ENCODE results near the gene NEGR1. TPM values are rescaled to one million over a fixed set of nuclear protein-coding genes. Genes with fewer than 3 reads are reported as not detected.
A peak's percentile ranks its signal among the peaks of the same experiment; 100 is the strongest.
"Not testable (repeated sequence)": the region's sequence is repeated elsewhere in the genome, so short reads cannot be mapped to it uniquely, and the experiment has no call there.

Gene NEGR1
- total RNA-seq, 6 donors from 2014 or later, result 3.1 to 14.7 (median 8.9) TPM

DNA sequence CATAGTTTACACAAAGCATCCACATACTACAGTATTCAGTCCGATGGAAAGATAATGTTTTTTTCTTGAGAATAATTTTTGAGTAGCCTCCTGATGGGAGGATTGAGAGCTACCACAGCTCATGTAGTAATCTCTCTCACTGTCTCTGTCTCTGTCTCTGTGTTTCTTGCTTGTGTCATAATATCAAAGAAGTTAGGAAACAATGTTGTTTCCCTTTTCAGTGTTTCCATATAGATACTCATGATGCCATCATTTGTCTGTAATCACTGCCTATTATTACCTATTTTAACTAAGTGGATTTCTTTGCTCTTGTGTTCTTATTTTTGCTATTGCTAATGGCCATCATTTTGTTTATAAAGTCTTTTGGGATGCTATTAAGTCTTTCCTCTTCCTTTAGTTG lies 367.7 kb downstream of the NEGR1 start:
- Histone ChIP-seq H3K27me3 (no peaks in the 10 kb centered on the region), H3K4me3 (no peak overlapping the region), H3K9me3 (no peaks in the 10 kb centered on the region), H3K27ac (no peak overlapping the region), H3K36me3 (no peaks in the 10 kb centered on the region), H3K4me1 (no peaks in the 10 kb centered on the region)
- 90 to 91% methylated on average over 1 of the region's 1 CpG for WGBS, 2 donors
- ATAC-seq (ENCODE audit: low FRiP score in 2 of 2), result no peak
- TF ChIP-seq, protein P1, sequence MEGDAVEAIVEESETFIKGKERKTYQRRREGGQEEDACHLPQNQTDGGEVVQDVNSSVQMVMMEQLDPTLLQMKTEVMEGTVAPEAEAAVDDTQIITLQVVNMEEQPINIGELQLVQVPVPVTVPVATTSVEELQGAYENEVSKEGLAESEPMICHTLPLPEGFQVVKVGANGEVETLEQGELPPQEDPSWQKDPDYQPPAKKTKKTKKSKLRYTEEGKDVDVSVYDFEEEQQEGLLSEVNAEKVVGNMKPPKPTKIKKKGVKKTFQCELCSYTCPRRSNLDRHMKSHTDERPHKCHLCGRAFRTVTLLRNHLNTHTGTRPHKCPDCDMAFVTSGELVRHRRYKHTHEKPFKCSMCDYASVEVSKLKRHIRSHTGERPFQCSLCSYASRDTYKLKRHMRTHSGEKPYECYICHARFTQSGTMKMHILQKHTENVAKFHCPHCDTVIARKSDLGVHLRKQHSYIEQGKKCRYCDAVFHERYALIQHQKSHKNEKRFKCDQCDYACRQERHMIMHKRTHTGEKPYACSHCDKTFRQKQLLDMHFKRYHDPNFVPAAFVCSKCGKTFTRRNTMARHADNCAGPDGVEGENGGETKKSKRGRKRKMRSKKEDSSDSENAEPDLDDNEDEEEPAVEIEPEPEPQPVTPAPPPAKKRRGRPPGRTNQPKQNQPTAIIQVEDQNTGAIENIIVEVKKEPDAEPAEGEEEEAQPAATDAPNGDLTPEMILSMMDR (IDR thresholded peaks at IDR 0.05), result no peak
- TF ChIP-seq EP300 (IDR thresholded peaks at IDR 0.05) (no peak), POLR2A (IDR thresholded peaks at IDR 0.05) (no peak)
- DNase-seq, result no peak

DNA sequence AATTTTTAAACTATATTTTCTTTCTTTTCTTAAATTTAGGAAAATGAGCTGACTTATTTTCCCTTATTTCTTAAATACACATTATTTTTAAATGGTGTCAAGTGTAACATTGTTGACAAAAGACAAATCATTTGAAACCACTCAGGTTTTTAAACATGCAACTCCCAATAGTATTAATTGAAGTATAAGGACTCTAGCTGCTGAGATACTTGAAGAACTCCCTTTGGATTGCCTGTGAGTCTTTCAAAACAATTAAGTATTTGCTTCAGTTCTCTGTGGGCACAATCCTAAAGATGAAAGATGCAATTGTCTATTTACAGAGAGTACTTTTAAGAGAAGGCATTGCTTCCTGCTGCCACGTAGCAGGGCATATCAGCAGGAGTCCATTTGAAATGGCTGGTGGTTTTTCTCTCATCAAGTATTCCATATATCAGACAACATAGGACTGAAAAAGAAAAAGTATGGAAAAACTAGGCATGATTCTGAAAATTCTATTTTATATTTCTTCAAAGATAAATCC lies 373.4 kb downstream of the NEGR1 start:
- no peaks in the 10 kb centered on the region for H3K36me3 ChIP-seq
- ATAC-seq (ENCODE audit: low FRiP score in 2 of 2) (no peak), DNase-seq (no peak)
- TF ChIP-seq, protein P1 (IDR thresholded peaks at IDR 0.05), result no peak
- TF ChIP-seq POLR2A (IDR thresholded peaks at IDR 0.05) (no peak), EP300 (IDR thresholded peaks at IDR 0.05) (no peak), POLR2AphosphoS5 (IDR thresholded peaks at IDR 0.05) (no peak)
- no peaks in the 10 kb centered on the region for H3K27me3 ChIP-seq
- H3K9me3 ChIP-seq, result no peaks in the 10 kb centered on the region
- H3K4me1 ChIP-seq, result peaks cover 0 to 3% (median 0%) of the 10 kb centered on the region in 4 donors
- 39 to 42% methylated on average over 1 of the region's 1 CpG for WGBS, 2 donors
- H3K27ac ChIP-seq, result peak overlapping the region in 3 of 4 donors; percentile 3 to 51 (median 33)
- no peak overlapping the region for H3K4me3 ChIP-seq

DNA sequence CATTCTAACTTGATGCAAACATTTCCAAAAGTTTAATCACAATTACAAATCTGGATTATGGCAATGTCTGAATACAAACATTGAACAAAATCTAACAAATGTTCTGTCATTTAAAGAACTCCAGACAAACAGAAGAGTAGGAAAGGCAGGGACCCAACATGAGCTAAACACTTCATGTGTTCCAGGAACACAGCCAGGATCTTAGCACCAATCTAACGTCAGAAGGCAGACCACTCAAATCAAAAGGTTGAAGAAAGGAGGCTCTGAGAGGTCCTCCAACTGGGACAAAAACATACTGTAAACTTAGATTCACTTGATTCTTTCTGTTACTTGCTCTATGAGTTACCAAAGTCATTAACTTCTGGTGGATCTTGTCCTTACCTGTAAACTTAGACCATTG lies 374.0 kb downstream of the NEGR1 start:
- DNase-seq, result peak in 1 of 2 donors; percentile 54
- no peaks in the 10 kb centered on the region for H3K9me3 ChIP-seq
- H3K36me3 ChIP-seq, result no peaks in the 10 kb centered on the region
- H3K4me1 ChIP-seq, result peaks cover 0 to 3% (median 0%) of the 10 kb centered on the region in 4 donors
- no peak overlapping the region for H3K4me3 ChIP-seq
- no peaks in the 10 kb centered on the region for H3K27me3 ChIP-seq
- TF ChIP-seq, protein P1 (IDR thresholded peaks at IDR 0.05), result no peak
- peak in 1 of 4 donors; percentile 83 for TF ChIP-seq EP300 (IDR thresholded peaks at IDR 0.05)
- ATAC-seq (ENCODE audit: low FRiP score in 2 of 2), result peak; percentile 45 to 85
- 44 to 45% methylated on average over 1 of the region's 1 CpG for WGBS, 2 donors
- H3K27ac ChIP-seq, result peak overlapping the region in 2 of 4 donors; percentile 3 to 45

DNA sequence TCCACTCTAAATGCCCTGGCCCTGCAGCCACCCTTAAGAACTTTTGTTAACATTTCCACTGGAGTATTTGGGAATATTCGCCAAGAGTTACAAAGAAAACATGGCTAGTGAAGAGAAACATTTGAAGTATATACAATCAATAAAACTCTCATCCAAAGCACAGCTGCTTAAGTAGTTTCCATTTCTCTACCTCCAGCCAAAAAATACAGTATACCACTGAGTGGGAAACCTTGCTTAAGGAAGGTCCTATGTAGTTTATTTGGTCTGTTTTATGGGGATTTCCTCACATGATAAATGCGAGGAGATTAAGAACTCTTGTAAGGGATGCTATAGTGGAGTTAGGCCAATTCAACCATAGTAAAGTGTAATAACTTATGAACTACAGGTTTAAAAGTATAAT lies 382.5 kb downstream of the NEGR1 start:
- TF ChIP-seq POLR2AphosphoS5 (IDR thresholded peaks at IDR 0.05) (no peak), EP300 (IDR thresholded peaks at IDR 0.05) (no peak), POLR2A (IDR thresholded peaks at IDR 0.05) (no peak)
- TF ChIP-seq, protein P1 (IDR thresholded peaks at IDR 0.05), result no peak

DNA sequence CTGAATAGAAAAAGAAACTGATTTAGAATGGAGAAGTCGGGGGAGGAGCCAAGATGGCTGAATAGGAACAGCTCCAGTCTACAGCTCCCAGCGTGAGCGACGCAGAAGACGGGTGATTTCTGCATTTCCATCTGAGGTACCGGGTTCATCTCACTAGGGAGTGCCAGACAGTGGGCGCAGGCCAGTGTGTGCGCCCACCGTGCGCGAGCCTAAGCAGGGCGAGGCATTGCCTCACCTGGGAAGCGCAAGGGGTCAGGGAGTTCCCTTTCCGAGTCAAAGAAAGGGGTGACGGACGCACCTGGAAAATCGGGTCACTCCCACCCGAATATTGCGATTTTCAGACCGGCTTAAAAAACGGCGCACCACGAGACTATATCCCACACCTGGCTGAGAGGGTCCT lies 394.2 kb downstream of the NEGR1 start:
- WGBS, 2 donors, result 93 to 96% methylated on average over 19 to 23 of the region's 23 CpGs
- H3K9me3 ChIP-seq; H3K4me1 ChIP-seq; ATAC-seq (ENCODE audit: low FRiP score in 2 of 2); H3K27ac ChIP-seq; H3K27me3 ChIP-seq; H3K4me3 ChIP-seq; H3K36me3 ChIP-seq: not testable (repeated sequence)
- DNase-seq, result peak in 1 of 2 donors; percentile 51

More for the DNA sequence above, 382.5 kb downstream of the NEGR1 start:
- Histone ChIP-seq H3K4me1 (no peaks in the 10 kb centered on the region), H3K36me3 (no peaks in the 10 kb centered on the region), H3K4me3 (no peak overlapping the region), H3K27me3 (no peaks in the 10 kb centered on the region), H3K27ac (no peak overlapping the region), H3K9me3 (no peaks in the 10 kb centered on the region)
- ATAC-seq (ENCODE audit: low FRiP score in 2 of 2) (no peak), DNase-seq (no peak)
- 67 to 74% methylated on average over 2 of the region's 2 CpGs for WGBS, 2 donors

Data from upper lobe of left lung (tissue), 6 donors.